B cell (primary cell): Measurements from ENCODE around the gene TLK1. TPM values are rescaled to one million over a fixed set of nuclear protein-coding genes. Genes with fewer than 3 reads are reported as not detected.

Experiments
- ATAC-seq: fragments of 200-7000 bp; cut with Tn5 transposase; one replicate; pipeline ENCODE4 v1.10.0; 2021; ENCODE audit warnings: low read depth, mild to moderate bottlenecking, moderate number of reproducible peaks, moderate library complexity
- CTCF ChIA-PET: fragments of 350-600 bp; sonication (Branson Sonifier 250); formaldehyde crosslinking; loops from one replicate; lab custom pipeline; 2021; ENCODE audit warnings: antibody characterized with exemption, inconsistent platforms; lab: Charles Lee
- POLR2A ChIA-PET: fragments of 350-600 bp; sonication (Branson Sonifier 250); formaldehyde crosslinking; loops from one replicate; lab custom pipeline; 2021; ENCODE audit warnings: antibody characterized with exemption; lab: Charles Lee
- DNase-seq: peaks from one replicate; pipeline ENCODE4 v3.0.0; 2013
- H2AFZ ChIP-seq: 2 replicates; pipeline ENCODE4 v1.6.1; 2012; ENCODE audit warnings: mild to moderate bottlenecking, low read depth, low read length; ENCODE audit not compliant: insufficient read depth, poor library complexity, severe bottlenecking
- H3K27ac ChIP-seq, 2 donors: 1 replicate in 1 of 2; 2 replicates in 1 of 2; pipeline ENCODE4 v1.5.1; 2012 to 2013; ENCODE audit warnings: low read length in 2 of 2, mild to moderate bottlenecking in 2 of 2, moderate library complexity in 1 of 2
- H3K27me3 ChIP-seq, 4 experiments: fragments of 200-600 bp in 1 of 4; sonication (generic) in 1 of 4; replicated peaks in 1 of 4; 1 replicate in 2 of 4; 2 replicates in 2 of 4; pipeline versions ENCODE4 v1.6.1 to v1.7.0; 2013 to 2016; ENCODE audit warnings: low read length in 3 of 4, mild to moderate bottlenecking in 2 of 4, mixed read lengths in 1 of 4, moderate library complexity in 1 of 4; ENCODE audit not compliant: insufficient read depth in 4 of 4, control insufficient read depth in 3 of 4; ENCODE audit errors: control extremely low read depth in 1 of 4
- H3K36me3 ChIP-seq, 2 experiments: replicated peaks in 1 of 2; 1 replicate in 1 of 2; 2 replicates in 1 of 2; pipeline versions ENCODE4 v1.6.1 to v1.7.1; 2013; ENCODE audit warnings: low read length in 1 of 2; ENCODE audit not compliant: insufficient read depth in 2 of 2, control insufficient read depth in 1 of 2; ENCODE audit errors: control extremely low read depth in 1 of 2, extremely low read depth in 1 of 2
- H3K4me1 ChIP-seq, 2 donors: fragments of 200-600 bp in 1 of 2; sonication (generic) in 1 of 2; 1 replicate in 1 of 2; 2 replicates in 1 of 2; pipeline versions ENCODE4 v1.5.1 to v1.6.1; 2013 to 2017; ENCODE audit warnings: low read length in 2 of 2; ENCODE audit not compliant: control insufficient read depth in 2 of 2, insufficient read depth in 2 of 2
- H3K4me2 ChIP-seq: replicated peaks from 2 replicates; pipeline ENCODE3; 2012; ENCODE audit warnings: mild to moderate bottlenecking, low read depth, low read length; ENCODE audit not compliant: poor library complexity, severe bottlenecking
- H3K4me3 ChIP-seq, 5 experiments: fragments of 200-600 bp in 1 of 5; sonication (generic) in 1 of 5; 1 replicate in 3 of 5; 2 replicates in 2 of 5; pipeline versions ENCODE4 v1.5.1 to v1.7.0; 2011 to 2016; ENCODE audit warnings: low read length in 4 of 5, mild to moderate bottlenecking in 4 of 5, low read depth in 2 of 5, control low read depth in 1 of 5, moderate library complexity in 1 of 5; ENCODE audit not compliant: insufficient read depth in 1 of 5; ENCODE audit errors: control extremely low read depth in 1 of 5, extremely low read depth in 1 of 5
- H3K79me2 ChIP-seq: fragments of 200-600 bp; sonication (generic); one replicate; pipeline ENCODE4 v1.6.0; 2016; ENCODE audit warnings: low read length; ENCODE audit not compliant: control insufficient read depth, insufficient read depth
- H3K9ac ChIP-seq: fragments of 200-600 bp; sonication (generic); 2 replicates; pipeline ENCODE4 v1.6.1; 2017; ENCODE audit warnings: mild to moderate bottlenecking, low read length, moderate library complexity
- H3K9me3 ChIP-seq, 3 donors: one replicate each; pipeline versions ENCODE4 v1.6.1 to v1.7.1; 2013; ENCODE audit warnings: low read length in 2 of 3; ENCODE audit not compliant: control insufficient read depth in 2 of 3, insufficient read depth in 1 of 3; ENCODE audit errors: control extremely low read depth in 1 of 3
- H4K20me1 ChIP-seq: 2 replicates; pipeline ENCODE4 v1.6.0; 2012; ENCODE audit warnings: mild to moderate bottlenecking, low read length; ENCODE audit not compliant: insufficient read depth, control insufficient read depth, poor library complexity, severe bottlenecking
- H3K27ac Mint-ChIP-seq: one replicate; pipeline ENCODE4 v1.8.0; 2021; ENCODE audit warnings: mixed read lengths
- H3K27me3 Mint-ChIP-seq: one replicate; pipeline ENCODE4 v1.8.0; 2021; ENCODE audit warnings: mixed read lengths
- H3K4me1 Mint-ChIP-seq: one replicate; pipeline ENCODE4 v1.8.0; 2021; ENCODE audit warnings: mixed read lengths
- H3K4me3 Mint-ChIP-seq: one replicate; pipeline ENCODE4 v1.8.0; 2021; ENCODE audit warnings: mixed read lengths
- H3K9me3 Mint-ChIP-seq: one replicate; pipeline ENCODE4 v1.8.0; 2022; ENCODE audit warnings: mixed read lengths; ENCODE audit not compliant: insufficient read depth
- CTCF ChIP-seq: fragments of 200-600 bp; IDR thresholded peaks from one replicate; pipeline ENCODE4 v1.8.0; 2022; ENCODE audit warnings: antibody characterized with exemption, mild to moderate bottlenecking
- EZH2 ChIP-seq: IDR thresholded peaks from 2 replicates; pipeline ENCODE4 v1.6.1; 2012; ENCODE audit warnings: borderline replicate concordance, low read depth, mild to moderate bottlenecking, moderate library complexity, low read length; ENCODE audit not compliant: insufficient read depth, poor library complexity, severe bottlenecking
- WGBS: methylation state at CpG from one replicate; pipeline ENCODE4 v1.1.5; 2013; ENCODE audit warnings: missing lambda C conversion rate; ENCODE audit not compliant: insufficient coverage; 5-methylcytosine and 5-hydroxymethylcytosine counted together
- intact Hi-C: fragments of 100-400 bp; cut with micrococcal nuclease; formaldehyde crosslinking; loops from one replicate; pipeline ENCODE4 v1.10.0; 2022
- polyA plus RNA-seq: library from polyadenylated mRNA; depleted of rRNA; stranded (reverse); fragments of >200 nt; gene quantifications from 2 replicates; pipeline ENCODE4 v1.2.3, GENCODE V29; 2012
- total RNA-seq, 2 donors: library from RNA; stranded (reverse); fragments of 120-200 nt in 1 of 2; gene quantifications; 1 replicate in 1 of 2; 2 replicates in 1 of 2; pipeline versions ENCODE4 v1.2.3 to v1.2.4, GENCODE V29; 2013 to 2022

TLK1 gene
- total and polyA plus RNA-seq, 2 donors (not counting 1 experiment from before 2014, with no cell fraction given) = 13.8 to 186 TPM

GRCh38 chr2:171169839-171170238 lies 9.1 kb upstream of the TLK1 start:
- Histone ChIP-seq H4K20me1 (no peaks in the 10 kb centered on the region), H3K36me3 (no peaks in the 10 kb centered on the region), H3K27ac (no peak overlapping the region), H3K9ac (no peak overlapping the region), H3K4me3 (no peak overlapping the region), H3K79me2 (no peaks in the 10 kb centered on the region), H3K4me2 (no peak overlapping the region), H3K9me3 (no peaks in the 10 kb centered on the region), H3K27me3 (no peaks in the 10 kb centered on the region), H3K4me1 (no peaks in the 10 kb centered on the region), H2AFZ (no peak overlapping the region)
- H3K9me3 Mint-ChIP-seq = no peaks in the 10 kb centered on the region
- H3K27ac Mint-ChIP-seq = no peak overlapping the region
- no peaks in the 10 kb centered on the region for H3K27me3 Mint-ChIP-seq
- DNase-seq = no peak
- no peaks in the 10 kb centered on the region for H3K4me1 Mint-ChIP-seq
- CTCF ChIA-PET = interaction anchor here (1.1 kb wide), 1 partner anchor 8 kb away, joined by 3 read pairs; no protein-coding TSS in a partner anchor
- no peak for ATAC-seq
- POLR2A ChIA-PET = no interaction called here
- no peak overlapping the region for H3K4me3 Mint-ChIP-seq
- TF ChIP-seq CTCF (no peak), EZH2 (no peak)
- intact Hi-C loops = no loop called here

GRCh38 chr2:171169333-171169732 lies 8.6 kb upstream of the TLK1 start:
- CTCF ChIA-PET = interaction anchor here (1.1 kb wide), 1 partner anchor 8 kb away, joined by 3 read pairs; no protein-coding TSS in a partner anchor
- H3K9me3 ChIP-seq = no peaks in the 10 kb centered on the region
- H4K20me1 ChIP-seq = no peaks in the 10 kb centered on the region
- no peaks in the 10 kb centered on the region for H3K79me2 ChIP-seq
- TF ChIP-seq EZH2 (no peak), CTCF (no peak)
- Mint-ChIP-seq H3K27me3 (no peaks in the 10 kb centered on the region), H3K9me3 (no peaks in the 10 kb centered on the region), H3K27ac (no peak overlapping the region), H3K4me1 (no peaks in the 10 kb centered on the region), H3K4me3 (no peak overlapping the region)
- no peaks in the 10 kb centered on the region for H3K36me3 ChIP-seq
- H2AFZ ChIP-seq = no peak overlapping the region
- H3K4me2 ChIP-seq = no peak overlapping the region
- DNase-seq (no peak), ATAC-seq (no peak)
- intact Hi-C loops = no loop called here
- POLR2A ChIA-PET = no interaction called here
- H3K4me3 ChIP-seq = no peak overlapping the region
- no peaks in the 10 kb centered on the region for H3K27me3 ChIP-seq
- no peak overlapping the region for H3K9ac ChIP-seq
- H3K4me1 ChIP-seq = no peaks in the 10 kb centered on the region
- no CpG with 5 or more reads among the region's 2 CpGs for WGBS
- no peak overlapping the region for H3K27ac ChIP-seq
